Sigmoid colon (tissue), 7 donors: ENCODE data around the gene MMP25. TPM values are rescaled to one million over a fixed set of nuclear protein-coding genes. Genes with fewer than 3 reads are reported as not detected.

Experiments used
- DNase-seq: peaks from one replicate; pipeline ENCODE4 v3.0.0-alpha.2; 2019
- H3K27ac ChIP-seq, 4 donors: fragments of 200-600 bp; sonication (generic); one replicate each; pipeline ENCODE4 v1.5.1; 2016 to 2019; ENCODE audit warnings: mild to moderate bottlenecking in 1 of 4
- H3K27me3 ChIP-seq, 3 donors: fragments of 200-600 bp; sonication (generic); one replicate each; pipeline ENCODE4 v1.5.1; 2019; ENCODE audit warnings: mild to moderate bottlenecking in 1 of 3
- H3K36me3 ChIP-seq, 4 donors: fragments of 200-600 bp; sonication (generic); one replicate each; pipeline ENCODE4 v1.5.1; 2016 to 2019
- H3K4me1 ChIP-seq, 4 donors: fragments of 200-600 bp; sonication (generic); one replicate each; pipeline ENCODE4 v1.5.1; 2017 to 2019
- H3K4me3 ChIP-seq, 4 donors: fragments of 200-600 bp; sonication (generic); one replicate each; pipeline ENCODE4 v1.5.1; 2017 to 2019; ENCODE audit warnings: mild to moderate bottlenecking in 2 of 4, moderate library complexity in 1 of 4
- H3K9me3 ChIP-seq, 4 donors: fragments of 200-600 bp in 3 of 4; sonication (generic) in 3 of 4; one replicate each; pipeline versions ENCODE4 v1.5.1 to v1.6.1; 2013 to 2019
- CTCF ChIP-seq, 4 experiments: fragments of 450-650 bp in 3 of 4; fragments of 200-600 bp in 1 of 4; IDR thresholded peaks; one replicate each; pipeline ENCODE4 v1.5.1; 2016 to 2019; ENCODE audit warnings: antibody characterized with exemption in 4 of 4, mild to moderate bottlenecking in 3 of 4, moderate library complexity in 2 of 4
- EP300 ChIP-seq, 4 donors: sonication (generic); formaldehyde crosslinking; IDR thresholded peaks; one replicate each; pipeline ENCODE4 v1.6.1; 2017; ENCODE audit warnings: antibody characterized with exemption in 4 of 4
- POLR2A ChIP-seq, 2 donors: fragments of 450-650 bp; IDR thresholded peaks; one replicate each; pipeline ENCODE4 v1.6.1; 2016; ENCODE audit warnings: antibody characterized with exemption in 2 of 2, mild to moderate bottlenecking in 2 of 2, moderate library complexity in 2 of 2
- POLR2AphosphoS5 ChIP-seq, 4 donors: sonication (generic); formaldehyde crosslinking; IDR thresholded peaks; one replicate each; pipeline ENCODE4 v1.6.1; 2017; ENCODE audit warnings: antibody characterized with exemption in 4 of 4
- WGBS, 2 donors: extraction: QIAGEN DNeasy Blood & Tissue Kit; methylation state at CpG; one replicate each; pipeline ENCODE4 v1.1.7; 2013; 5-methylcytosine and 5-hydroxymethylcytosine counted together
- intact Hi-C: fragments of 100-400 bp; cut with DNase I; formaldehyde crosslinking; loops from one replicate; pipeline ENCODE4 v1.15.1; 2023
- polyA plus RNA-seq, 3 donors: library from polyadenylated mRNA; stranded (reverse); fragments of 200-250 nt; gene quantifications; one replicate each; pipeline ENCODE4 v1.2.3, GENCODE V29; 2013
- total RNA-seq, 4 donors: library from RNA; depleted of rRNA; stranded (reverse); fragments of >200 nt; gene quantifications; one replicate each; pipeline ENCODE4 v1.1.0, GENCODE V29; 2016
- donor health status: healthy with polysubstance abuse.
- donor health status: Bipolar disorder and iron deficiency.
- donor health status: healthy.

Gene MMP25
- total and polyA plus RNA-seq, 7 donors = under 0.01 to 3.7 (median 1.1) TPM; not detected in 1

GRCh38 chr16:3058139-3059030 lies 12.0 kb downstream of the MMP25 start:
- DNase-seq = peak; percentile 71
- H3K4me1 ChIP-seq = peaks cover 0 to 22% (median 19%) of the 10 kb centered on the region in 4 donors

GRCh38 chr16:3059041-3059722 lies 12.8 kb downstream of the MMP25 start:
- 1% methylated on average over 67 of the region's 67 CpGs for WGBS, 2 donors
- Histone ChIP-seq H3K4me1 (peaks cover 0 to 22% (median 19%) of the 10 kb centered on the region in 4 donors), H3K9me3 (no peaks in the 10 kb centered on the region), H3K36me3 (no peaks in the 10 kb centered on the region), H3K27me3 (peaks cover 0 to 12% (median 0%) of the 10 kb centered on the region in 3 donors), H3K27ac (peak overlapping the region; percentile 65 to 74 (median 66)), H3K4me3 (peak overlapping the region; percentile 70 to 91 (median 80))
- TF ChIP-seq CTCF (IDR thresholded peaks at IDR 0.05) (peak; percentile 65 to 94 (median 81)), POLR2A (IDR thresholded peaks at IDR 0.05) (no peak), POLR2AphosphoS5 (IDR thresholded peaks at IDR 0.05) (peak in 2 of 4 donors; percentile 48 to 56)
- intact Hi-C loops = loop anchor here (2.0 kb wide), 2 partner anchors 70 to 108 kb away; no protein-coding TSS in a partner anchor
- peak; percentile 91 for DNase-seq

More at GRCh38 chr16:3058139-3059030, 12.0 kb downstream of the MMP25 start:
- H3K36me3 ChIP-seq = no peaks in the 10 kb centered on the region
- H3K9me3 ChIP-seq = no peaks in the 10 kb centered on the region
- H3K27me3 ChIP-seq = peaks cover 0 to 12% (median 0%) of the 10 kb centered on the region in 3 donors
- no peak for TF ChIP-seq POLR2A (IDR thresholded peaks at IDR 0.05)
- no peak for TF ChIP-seq CTCF (IDR thresholded peaks at IDR 0.05)
- H3K4me3 ChIP-seq = peak overlapping the region; percentile 70 to 91 (median 80)
- WGBS, 2 donors = 3 to 6% methylated on average over 77 of the region's 77 CpGs
- intact Hi-C loops = loop anchor here (2.0 kb wide), 2 partner anchors 70 to 108 kb away; no protein-coding TSS in a partner anchor
- peak overlapping the region in 3 of 4 donors; percentile 65 to 74 (median 67) for H3K27ac ChIP-seq

GRCh38 chr16:3059723-3060242 lies 13.4 kb downstream of the MMP25 start:
- no peaks in the 10 kb centered on the region for H3K9me3 ChIP-seq
- no peak for DNase-seq
- H3K27me3 ChIP-seq = peaks cover 0 to 12% (median 0%) of the 10 kb centered on the region in 3 donors
- peaks cover 0 to 25% (median 22%) of the 10 kb centered on the region in 4 donors for H3K4me1 ChIP-seq
- no peaks in the 10 kb centered on the region for H3K36me3 ChIP-seq
- intact Hi-C loops = loop anchor here (2.0 kb wide), 2 partner anchors 69 to 107 kb away; no protein-coding TSS in a partner anchor
- H3K27ac ChIP-seq = peak overlapping the region; percentile 65 to 74 (median 66)
- no peak for TF ChIP-seq CTCF (IDR thresholded peaks at IDR 0.05)
- TF ChIP-seq POLR2A (IDR thresholded peaks at IDR 0.05) = no peak
- no peak for TF ChIP-seq EP300 (IDR thresholded peaks at IDR 0.05)
- TF ChIP-seq POLR2AphosphoS5 (IDR thresholded peaks at IDR 0.05) = no peak
- peak overlapping the region; percentile 70 to 91 (median 80) for H3K4me3 ChIP-seq
- 48 to 58% methylated on average over 9 of the region's 9 CpGs for WGBS, 2 donors

GRCh38 chr16:3060339-3061127 lies 14.2 kb downstream of the MMP25 start:
- no peaks in the 10 kb centered on the region for H3K36me3 ChIP-seq
- H3K9me3 ChIP-seq = no peaks in the 10 kb centered on the region
- H3K27me3 ChIP-seq = peaks cover 0 to 12% (median 0%) of the 10 kb centered on the region in 3 donors
- peaks cover 0 to 32% (median 29%) of the 10 kb centered on the region in 4 donors for H3K4me1 ChIP-seq
- no peak for TF ChIP-seq CTCF (IDR thresholded peaks at IDR 0.05)
- no peak for TF ChIP-seq EP300 (IDR thresholded peaks at IDR 0.05)
- TF ChIP-seq POLR2A (IDR thresholded peaks at IDR 0.05) = no peak
- no peak for TF ChIP-seq POLR2AphosphoS5 (IDR thresholded peaks at IDR 0.05)
- H3K4me3 ChIP-seq = no peak overlapping the region
- no peak overlapping the region for H3K27ac ChIP-seq
- intact Hi-C loops = no loop called here
- no peak for DNase-seq
- 81 to 83% methylated on average over 14 of the region's 14 CpGs for WGBS, 2 donors
